ENCODE results near the gene INPP4B.
A peak's percentile ranks its signal among the peaks of the same experiment; 100 is the strongest.

INPP4B gene

DNA sequence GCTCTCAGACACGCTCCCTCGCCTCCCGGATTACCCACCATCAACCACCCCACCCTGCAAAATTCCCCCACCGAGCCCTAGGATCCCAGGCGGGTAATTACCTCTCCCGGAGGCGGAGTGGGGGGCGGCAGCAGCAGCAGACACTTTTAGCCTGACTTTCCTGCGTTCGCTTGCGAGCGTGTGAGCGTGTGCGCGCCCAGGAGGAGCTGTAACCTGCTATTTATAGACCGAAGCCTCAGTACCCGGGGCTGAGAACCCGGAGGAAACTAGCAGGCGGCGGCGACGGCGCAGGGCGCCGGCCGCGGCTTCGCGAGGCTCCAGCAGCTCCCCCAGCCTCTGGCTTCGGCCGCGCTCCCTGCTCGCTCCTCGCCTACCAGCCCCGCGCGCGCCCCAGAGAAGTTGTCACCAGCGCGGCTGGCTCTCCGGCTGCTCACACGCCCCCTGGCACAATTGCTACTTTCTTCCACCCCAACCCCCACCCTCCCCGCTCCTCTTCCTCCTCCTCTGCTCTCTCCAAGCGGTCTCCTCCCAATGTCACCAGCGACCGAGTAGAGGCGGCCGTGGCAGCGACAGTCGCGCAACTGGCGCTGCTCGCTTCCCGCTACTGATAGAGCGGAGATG, at the start of gene INPP4B:
Gene INPP4B, minus strand, starts transcription at position 194 of the 621 bp plus-strand sequence.
- peak; percentile 67 for DNase-seq (ENCODE audit: low spot score)

DNA sequence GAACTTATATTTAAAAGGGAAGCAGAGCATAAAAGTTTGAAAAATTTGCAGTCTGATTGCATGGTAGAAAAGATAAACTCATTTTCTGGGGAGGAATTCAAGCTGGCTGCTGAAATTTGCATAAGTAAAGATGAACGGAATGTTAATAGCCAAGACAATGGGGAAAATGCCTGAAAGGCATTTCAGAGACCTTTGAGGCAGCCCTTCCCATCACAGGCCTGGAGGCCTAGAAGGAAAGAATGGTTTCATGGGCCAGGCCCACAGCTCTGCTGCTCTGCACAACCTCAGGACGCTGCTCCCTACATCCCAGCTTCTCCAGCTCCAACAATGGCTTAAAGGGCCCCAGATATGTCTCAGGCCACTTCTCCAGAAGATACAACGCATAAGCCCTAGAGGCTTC, 46.9 kb upstream of the INPP4B start:
- no peak for DNase-seq (ENCODE audit: low spot score)

DNA sequence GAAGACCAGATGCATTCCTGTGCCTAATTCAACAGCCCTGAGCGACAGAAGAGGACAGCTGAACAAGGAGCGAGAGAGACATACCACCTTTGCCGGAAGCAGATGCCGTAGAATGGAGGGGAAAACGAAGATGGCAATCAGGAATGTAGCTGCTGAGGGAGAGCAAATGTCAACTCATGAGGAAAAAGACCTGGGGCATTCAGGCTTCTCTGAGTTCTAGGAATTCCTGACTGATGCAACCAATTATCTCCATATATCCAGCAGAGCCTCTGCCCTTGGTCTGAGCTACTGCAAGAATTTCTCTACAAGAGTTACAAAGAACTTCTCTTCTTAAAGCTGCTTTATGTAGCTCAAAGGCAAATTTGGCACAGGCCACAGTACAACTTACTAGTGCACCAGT, 40.5 kb upstream of the INPP4B start:
- no peak for DNase-seq (ENCODE audit: low spot score)

DNA sequence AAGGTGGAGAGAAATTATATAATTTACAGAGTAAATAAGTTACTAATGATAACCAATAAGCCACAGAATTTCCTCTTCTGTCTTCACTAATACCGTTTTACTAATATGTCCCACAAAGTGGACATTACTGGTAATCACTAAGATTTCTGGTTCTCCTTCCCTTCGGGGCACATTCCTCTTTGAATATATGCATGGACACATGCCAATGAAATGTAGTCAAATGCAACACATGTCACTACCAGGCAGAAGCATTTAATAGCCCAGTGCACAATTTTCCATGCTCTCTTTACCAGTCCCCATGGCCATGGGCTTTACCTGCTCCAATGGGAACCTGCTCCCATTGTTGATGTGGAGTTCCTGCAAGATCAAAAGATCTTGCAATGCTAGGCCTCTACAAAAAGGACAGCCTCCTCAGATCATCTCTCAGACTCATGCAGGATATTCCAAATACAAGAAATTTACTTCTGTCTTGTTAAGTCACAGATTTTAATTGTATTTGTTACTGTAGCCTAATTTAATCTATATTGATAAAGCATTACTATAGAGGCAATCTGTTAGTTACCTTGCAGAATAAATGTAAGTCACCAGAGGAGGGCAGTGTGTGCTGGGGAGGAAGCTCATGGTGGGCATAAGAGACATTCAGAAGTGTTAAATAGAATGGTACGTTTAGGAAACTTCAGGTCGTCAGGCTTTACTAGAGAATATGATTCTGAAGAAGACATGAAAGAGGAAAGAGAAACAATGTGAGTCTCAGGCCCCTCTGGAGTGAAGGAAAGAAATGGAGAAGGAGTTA, 37.1 kb upstream of the INPP4B start:
- DNase-seq (ENCODE audit: low spot score) = peak; percentile 2

DNA sequence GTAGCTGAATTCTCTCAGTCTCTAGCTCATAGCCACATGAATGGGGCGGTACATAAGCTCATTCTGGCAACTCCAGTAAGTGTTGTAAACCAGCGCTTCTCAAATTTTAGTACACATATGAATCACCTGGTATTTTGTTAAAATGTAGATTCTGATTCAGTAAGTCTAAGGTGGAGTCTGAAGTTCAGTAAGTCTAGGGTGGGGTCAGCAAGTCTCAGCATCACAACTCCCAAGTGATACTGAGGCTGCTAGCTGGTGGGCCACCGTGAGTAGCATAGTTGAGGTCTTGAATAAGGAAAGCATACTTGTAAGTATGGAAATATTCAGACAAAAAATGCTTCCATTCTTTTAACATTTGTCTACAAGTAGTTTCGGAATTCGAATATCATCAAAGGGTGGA, 36.1 kb upstream of the INPP4B start:
- no peak for DNase-seq (ENCODE audit: low spot score)

DNA sequence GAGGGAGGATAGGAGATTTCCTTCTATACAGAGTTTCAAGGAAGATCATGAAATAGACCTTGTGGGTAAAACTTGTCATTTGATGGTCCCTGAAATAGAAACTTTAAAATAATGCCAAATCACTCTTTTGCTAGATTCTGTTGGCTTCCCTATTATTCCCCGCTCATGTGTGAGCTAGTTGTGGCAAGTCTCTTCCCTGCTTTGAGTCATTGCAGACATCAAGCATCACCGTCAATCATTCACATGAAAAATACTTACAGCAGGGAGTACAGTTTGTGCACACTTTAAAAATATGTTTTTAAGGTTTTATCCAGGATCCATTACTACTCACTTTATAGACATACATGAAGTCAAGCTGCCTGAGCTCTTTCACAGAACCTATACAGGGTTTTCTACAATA, 35.2 kb upstream of the INPP4B start:
- no peak for DNase-seq (ENCODE audit: low spot score)

DNA sequence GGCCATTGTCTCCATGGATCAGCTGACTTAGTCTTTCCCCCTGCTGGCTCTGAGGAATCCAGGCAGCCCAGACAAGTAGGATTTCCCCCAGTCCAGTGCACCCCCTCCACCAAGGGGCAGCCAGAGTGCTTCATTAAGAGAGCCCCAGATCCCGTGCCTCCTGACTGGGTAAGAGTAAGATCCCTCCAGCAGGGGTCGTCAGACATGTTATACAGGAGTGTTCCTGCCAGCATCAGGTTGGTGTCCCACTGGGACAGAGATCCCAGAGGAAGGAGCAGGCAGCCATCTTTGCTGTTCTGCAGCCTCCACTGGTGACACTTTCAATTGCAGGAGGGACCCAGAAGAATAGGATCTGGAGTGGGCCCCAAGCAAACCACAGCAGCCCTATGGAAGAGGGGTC, 29.0 kb upstream of the INPP4B start:
- DNase-seq (ENCODE audit: low spot score) = no peak

DNA sequence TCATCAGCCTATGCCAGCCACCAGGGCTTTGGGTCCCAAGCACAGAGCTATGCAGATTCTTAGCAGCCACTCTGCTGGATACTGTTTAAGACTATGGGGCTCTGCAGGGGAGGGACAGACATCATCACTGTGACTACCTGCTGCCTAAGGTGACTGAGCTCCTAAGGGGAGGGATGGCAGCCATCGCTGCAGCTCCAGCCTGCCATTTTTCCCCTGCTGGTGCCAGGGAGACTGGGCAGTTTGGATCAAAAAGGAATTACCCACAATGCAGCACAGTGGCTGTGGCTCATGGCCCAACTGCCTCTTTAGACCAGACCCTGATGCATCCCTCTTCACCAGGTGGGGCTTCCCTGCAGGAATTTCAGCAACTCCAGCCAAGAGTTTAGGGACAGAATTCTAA, 28.6 kb upstream of the INPP4B start:
- DNase-seq (ENCODE audit: low spot score) = no peak

DNA sequence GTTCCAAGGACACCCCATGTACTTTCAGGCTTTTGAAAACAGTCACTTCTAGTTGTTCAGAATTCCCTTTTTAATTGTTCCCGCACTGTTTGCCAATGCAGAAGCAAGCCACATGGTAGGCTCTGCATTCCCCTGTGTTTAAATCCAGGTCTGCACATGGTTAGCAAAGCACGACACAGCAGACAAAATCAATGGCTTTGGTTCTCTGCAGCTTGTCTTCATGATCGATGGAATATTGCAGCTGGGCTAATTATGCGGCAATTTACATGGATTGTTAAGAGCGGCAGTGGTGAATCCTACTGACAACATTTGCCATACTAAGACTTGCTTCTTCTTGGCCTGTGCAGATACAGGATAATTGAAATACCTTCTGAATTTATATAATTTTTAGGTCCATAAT, 20.6 kb upstream of the INPP4B start:
- DNase-seq (ENCODE audit: low spot score) = no peak

DNA sequence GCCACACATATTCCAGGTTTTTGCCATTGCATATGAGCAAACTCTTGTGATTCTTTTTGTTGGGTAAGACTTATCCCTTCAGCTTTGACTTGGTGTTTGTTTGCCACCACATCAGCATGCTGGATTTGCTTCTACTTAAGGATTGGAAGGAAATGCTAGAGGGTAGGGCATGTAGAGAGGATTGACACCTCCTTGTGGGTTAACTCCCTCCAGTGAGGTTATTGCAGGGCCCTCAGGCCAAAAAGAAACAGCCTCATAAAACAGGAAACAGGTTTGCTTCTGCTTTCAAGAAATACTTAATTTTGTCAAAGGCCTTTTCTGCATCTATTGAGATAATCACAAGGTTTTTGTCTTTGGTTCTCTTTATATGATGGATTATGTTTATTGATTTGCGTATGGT, 15.2 kb upstream of the INPP4B start:
- no peak for DNase-seq (ENCODE audit: low spot score)

DNA sequence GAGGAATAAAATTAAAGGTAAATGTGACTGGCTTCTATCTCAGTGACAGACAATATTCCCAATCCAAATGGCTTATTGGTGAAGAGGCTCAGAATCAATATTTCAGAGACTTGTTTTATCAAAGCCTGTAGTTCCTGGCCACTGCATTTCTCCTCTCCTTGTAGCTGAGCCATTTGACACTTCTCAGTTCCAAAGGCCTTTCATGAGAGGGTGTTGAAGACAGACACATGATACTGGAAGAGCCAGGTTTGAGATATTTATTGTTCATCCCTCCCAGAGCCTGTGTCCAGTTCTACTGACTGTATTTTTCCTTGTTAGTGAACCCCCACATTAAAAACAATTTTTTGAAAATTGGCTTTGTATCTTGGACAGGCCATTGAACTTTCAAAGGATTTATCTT, 12.9 kb upstream of the INPP4B start:
- DNase-seq (ENCODE audit: low spot score) = no peak

DNA sequence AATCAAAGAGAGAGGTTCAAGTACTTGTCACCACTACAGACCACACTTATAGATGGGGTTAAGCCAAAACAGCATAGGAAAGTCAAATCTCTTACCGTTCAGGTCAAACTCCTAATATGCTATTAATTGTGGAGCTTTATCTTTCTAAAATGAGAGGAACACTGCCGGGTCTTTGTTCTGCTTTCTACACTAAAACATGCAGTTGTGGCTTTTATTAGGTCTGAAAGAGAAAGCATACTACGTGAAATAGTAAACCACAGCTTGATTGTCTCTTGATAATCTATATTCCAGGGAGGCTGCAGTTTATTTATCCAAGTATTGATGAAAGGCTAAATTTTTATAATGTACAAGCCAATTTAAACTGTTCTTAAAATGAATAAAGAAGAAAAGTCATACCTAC, 12.3 kb upstream of the INPP4B start:
- DNase-seq (ENCODE audit: low spot score) = no peak

DNA sequence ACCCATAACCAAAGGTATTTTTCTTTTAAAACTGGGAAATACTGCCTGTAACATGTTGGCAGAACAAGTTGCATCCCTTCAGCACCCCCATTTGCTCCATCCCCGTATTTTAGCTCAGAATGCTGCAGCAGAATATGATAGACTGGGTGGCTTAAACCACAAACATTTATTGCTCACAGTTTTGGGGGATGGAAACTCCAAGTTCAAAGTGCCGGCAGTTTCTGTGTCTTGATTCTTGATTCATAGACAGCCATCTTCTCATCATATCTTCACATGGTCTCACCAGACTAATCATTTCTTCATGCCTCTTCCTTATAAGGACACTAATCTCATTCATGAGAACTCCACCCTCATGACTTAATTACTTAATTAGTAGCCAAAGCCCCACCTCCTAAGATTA, 10.5 kb upstream of the INPP4B start:
- no peak for DNase-seq (ENCODE audit: low spot score)

DNA sequence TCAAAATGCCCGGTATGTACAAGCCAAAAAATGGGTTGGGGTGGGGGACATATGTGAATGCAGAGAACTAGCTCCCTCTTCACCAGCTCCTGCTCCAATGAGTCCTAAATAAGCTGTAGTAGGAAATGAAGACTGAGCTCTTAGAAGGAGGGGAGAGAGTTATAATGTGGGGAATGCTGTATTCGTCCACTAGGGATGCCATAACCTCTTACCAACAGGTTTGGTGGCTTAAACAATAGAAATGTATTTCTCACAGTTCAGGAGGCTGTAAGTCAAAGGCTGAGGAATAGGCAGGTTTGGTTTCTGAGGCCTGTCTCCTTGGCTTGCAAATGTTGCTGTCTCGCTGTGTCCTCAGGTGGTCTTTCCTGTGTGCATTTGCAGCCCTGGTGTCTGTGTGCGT, 4.4 kb upstream of the INPP4B start:
- peak; percentile 13 for DNase-seq (ENCODE audit: low spot score)

DNA sequence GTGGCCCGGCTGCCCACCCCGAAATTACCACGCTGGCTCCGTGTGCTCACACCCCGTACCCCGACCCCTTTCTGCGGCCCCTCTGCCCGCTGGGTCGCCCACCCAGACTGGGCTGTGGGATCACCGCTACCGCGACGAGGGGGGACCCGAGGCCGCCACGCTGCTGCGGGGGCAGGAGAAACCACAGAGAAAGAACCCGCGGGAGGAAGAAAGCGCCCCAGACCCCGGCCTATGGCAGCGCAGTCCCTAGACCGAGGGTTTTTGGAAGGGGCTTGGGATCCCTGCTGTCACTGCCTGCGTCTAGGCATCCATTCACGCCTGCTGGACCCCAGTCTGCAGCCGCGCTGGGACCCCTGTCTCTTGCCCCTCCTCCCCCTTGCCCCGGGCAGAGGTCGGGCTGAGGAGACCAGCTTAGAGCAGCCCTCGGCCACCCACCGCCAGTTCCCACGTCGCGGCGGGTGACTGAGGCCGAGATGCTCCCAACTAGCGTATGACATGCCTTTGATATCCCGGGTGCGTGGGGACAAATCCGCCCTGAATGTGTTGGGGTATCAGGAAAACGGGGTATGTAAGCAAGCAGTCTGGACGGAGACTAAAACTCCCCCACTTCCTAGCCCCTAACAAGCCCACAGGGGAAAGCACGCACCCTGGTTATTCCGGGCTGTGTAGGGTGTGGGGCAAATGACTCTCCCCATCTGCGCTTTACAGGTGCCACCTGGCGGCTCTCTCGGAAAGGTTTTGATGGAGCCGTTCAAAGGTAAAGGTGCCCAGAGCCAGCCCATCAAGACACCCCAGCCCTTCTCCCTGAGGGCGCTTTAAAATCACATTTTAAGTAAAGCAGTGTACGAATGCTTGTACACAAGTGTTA, 862 bp upstream of the INPP4B start:
- DNase-seq (ENCODE audit: low spot score) = peak; percentile 70

DNA sequence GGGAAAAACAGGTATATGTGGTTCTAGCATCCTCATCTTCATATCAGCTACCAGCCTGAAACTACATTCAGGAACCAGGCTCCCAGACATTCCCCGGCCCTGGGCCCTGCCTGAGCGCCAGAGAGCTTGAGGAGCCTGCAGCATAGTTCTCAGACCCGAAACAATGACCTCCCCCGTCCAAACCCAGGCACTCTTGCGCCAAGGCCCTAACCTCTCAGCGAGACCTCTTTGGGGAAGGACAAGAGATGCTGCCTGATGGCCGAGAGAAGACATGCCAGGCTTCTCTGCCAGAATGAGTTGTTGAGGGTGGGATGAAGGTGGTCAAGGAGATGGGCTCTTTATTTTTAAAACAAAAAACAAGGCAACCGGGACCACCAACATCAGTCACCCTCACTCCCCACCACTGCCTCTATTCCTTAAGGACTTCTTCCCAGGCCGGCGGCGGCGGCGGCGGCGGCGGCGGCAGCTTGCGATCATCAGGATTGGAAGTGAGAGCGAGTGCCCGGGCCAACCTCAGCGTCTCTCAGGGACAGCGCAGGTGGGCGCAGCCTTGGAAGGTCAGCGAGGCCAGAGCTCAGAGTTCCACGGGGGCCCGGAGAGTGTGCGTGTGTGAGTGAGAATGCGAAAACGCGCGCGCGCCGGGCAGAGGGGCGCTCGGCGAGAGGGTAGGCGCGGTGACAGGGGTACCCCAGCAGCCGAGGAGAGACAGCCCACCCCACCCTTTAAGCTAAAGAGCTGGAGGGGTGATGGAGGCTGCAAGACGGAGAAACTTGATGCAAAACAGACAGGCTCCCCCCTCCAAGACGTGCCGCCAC, 601 bp downstream of the INPP4B start:
- DNase-seq (ENCODE audit: low spot score) = no peak

DNA sequence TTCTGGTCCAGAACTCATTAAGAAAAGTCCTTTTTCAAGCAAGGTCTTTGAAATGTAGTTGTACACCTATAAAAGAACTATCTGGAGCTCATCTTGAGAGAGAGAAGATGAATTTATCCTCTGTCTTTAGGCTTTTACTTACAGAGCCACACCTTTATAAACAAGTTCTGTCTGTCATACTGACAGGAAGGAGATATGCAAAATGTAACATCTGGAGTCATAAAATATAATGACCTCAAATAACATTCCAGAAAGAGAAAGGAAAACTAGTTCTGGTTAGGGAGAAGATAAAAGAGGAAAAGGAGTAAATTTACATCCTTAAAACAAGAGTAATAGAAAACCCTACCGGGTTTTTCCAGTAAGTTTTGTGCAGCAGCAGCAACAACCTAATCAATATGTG, 1.3 kb downstream of the INPP4B start:
- no peak for DNase-seq (ENCODE audit: low spot score)

DNA sequence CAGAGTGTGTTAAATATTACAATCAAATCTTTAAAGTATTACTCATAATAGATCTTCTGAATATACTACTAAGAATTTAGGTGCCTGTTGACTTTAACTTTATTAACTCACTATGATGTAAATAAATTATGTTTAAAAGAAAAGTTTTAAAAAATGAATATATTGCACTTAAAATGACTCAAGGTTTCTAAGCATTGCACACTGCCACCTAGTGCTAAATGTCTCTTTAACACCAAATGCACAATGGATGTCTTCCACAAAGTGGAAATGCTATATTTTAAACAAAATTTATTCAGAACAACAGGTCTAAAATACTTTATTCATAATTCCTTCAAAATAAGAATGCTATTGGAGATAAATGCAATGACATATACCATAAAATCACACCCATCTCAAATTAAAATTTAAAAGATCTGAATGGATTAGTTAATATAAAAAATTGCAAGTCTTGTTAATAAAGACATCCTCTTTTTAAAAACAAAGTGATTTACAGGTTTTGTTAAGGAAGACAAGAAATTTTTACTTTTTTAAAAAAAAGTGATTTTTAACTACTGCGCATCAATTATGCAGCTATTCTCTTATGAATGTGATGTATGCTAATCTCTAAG, 5.5 kb downstream of the INPP4B start:
- DNase-seq (ENCODE audit: low spot score) = peak; percentile 45

DNA sequence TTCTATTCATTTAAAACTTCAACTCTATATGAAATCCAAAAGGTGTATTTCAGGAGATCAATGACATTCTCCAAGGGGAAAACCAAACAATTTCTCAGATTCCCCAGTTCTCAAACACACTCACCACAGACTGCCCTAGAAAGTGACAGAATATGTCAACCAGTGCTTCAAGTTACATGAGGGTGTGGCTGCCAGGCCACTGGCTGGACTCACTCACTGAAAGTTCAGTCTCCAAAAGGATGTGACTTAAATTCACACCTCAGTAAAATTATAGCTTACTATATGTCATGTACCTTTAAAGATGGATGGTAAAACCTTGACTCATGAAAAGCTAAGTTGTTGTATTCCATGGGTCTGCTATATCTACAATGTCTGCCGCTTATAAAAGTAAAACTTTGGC, 7.3 kb downstream of the INPP4B start:
- no peak for DNase-seq (ENCODE audit: low spot score)

DNA sequence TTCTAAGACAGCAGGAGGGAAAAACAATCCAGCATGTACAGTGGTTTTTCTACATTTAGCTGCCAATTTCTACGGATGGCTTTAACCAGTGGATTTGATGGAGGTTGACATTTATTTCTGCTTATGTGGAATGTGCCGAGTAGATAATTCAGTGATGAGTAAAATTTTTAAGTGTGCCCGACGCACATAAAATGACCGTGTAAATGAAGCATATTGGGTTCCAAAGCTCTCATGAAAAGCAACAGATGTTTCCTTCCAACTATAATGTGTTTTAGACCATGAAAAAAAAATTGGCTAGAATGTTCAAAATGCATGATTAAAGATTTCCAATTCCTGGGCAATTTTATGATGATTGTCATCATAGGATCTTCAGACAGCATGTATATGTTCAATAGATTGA, 14.1 kb downstream of the INPP4B start:
- no peak for DNase-seq (ENCODE audit: low spot score)

DNA sequence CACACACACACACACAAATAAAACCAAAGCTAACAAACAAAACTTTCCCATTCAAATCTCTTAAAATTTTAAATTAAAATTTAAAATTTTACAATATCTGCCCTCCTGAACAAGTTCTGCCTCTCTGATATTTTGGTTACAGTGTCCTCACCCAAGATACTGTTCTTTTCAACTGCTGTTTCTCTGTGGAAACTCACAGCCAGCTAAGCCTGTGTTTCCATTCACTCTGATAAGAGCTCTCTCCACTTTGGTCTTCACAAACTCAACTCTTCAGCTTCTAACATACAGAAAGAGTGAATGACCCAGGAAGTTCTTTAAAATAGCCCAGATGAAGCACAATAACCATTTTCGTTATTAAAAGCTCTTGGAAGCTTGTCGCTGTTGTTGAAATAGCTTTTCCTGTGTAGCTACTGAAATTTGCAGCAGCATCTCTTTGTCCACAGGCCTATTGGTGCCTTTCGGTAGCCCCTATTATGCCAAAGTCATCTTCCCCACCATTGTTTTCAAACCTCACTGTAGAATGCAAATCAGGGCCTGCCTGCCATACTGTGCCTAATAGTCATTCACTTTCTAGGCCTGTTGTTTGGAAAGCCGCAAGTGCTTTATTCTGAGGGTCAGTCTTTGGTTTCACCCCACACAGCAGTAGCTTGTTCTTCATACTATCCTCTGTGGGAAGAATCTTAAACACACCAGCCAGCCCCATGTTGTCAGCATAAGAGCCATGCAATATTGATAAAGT, 19.4 kb downstream of the INPP4B start:
- DNase-seq (ENCODE audit: low spot score) = no peak
